ENCODE data around the gene CDC14A. TPM values are rescaled to one million over a fixed set of nuclear protein-coding genes. Genes with fewer than 3 reads are reported as not detected.
"Not testable (repeated sequence)": the region's sequence is repeated elsewhere in the genome, so short reads cannot be mapped to it uniquely, and the experiment has no call there.

CDC14A gene
- total and polyA plus RNA-seq, 8 donors, result 8.9 to 16.4 (median 14.2) TPM

- H3K27me3 ChIP-seq, result no peaks in the 10 kb centered on the region
- no peak overlapping the region for H3K27ac ChIP-seq
- ATAC-seq (no peak), DNase-seq (no peak)
- no peak for TF ChIP-seq CTCF (IDR thresholded peaks at IDR 0.05)
- peaks cover 0 to 30% of the 10 kb centered on the region in 2 donors for H3K4me1 ChIP-seq
- H3K36me3 ChIP-seq, result no peaks in the 10 kb centered on the region
- H3K9me3 ChIP-seq, result no peaks in the 10 kb centered on the region
- intact Hi-C loops (cut with DNase I), result no loop called here
- H3K4me3 ChIP-seq, result no peak overlapping the region
Observed at GRCh38 chr1:100404821-100405220, 52.5 kb downstream of the CDC14A start.

DNA sequence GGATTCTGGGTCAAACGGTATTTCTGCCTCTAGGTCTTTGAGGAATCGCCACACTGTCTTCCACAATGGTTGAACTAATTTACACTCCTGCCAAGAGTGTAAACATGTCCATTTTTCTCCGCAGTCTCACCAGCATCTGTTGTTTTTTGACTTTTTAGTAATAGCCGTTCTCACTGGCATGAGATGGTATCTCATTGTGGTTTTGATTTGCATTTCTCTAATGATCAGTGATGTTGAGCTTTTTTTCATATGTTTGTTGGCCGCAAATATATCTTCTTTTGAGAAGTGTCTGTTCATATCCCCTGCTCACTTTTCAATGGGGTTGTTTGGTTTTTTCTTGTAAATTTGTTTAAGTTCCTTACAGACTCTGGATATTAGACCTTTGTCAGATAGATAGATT, 53.6 kb downstream of the CDC14A start:
- peaks cover 0 to 19% of the 10 kb centered on the region in 2 donors for H3K4me1 ChIP-seq
- DNase-seq; H3K9me3 ChIP-seq; intact Hi-C loops (cut with DNase I); H3K27ac ChIP-seq; H3K4me3 ChIP-seq; ATAC-seq; H3K36me3 ChIP-seq; H3K27me3 ChIP-seq: not testable (repeated sequence)

GRCh38 chr1:100407390-100407789, 55.1 kb downstream of the CDC14A start:
- DNase-seq; ATAC-seq; H3K9me3 ChIP-seq; H3K4me3 ChIP-seq; H3K27me3 ChIP-seq; H3K36me3 ChIP-seq; H3K27ac ChIP-seq; H3K4me1 ChIP-seq; intact Hi-C loops (cut with DNase I): not testable (repeated sequence)

DNA sequence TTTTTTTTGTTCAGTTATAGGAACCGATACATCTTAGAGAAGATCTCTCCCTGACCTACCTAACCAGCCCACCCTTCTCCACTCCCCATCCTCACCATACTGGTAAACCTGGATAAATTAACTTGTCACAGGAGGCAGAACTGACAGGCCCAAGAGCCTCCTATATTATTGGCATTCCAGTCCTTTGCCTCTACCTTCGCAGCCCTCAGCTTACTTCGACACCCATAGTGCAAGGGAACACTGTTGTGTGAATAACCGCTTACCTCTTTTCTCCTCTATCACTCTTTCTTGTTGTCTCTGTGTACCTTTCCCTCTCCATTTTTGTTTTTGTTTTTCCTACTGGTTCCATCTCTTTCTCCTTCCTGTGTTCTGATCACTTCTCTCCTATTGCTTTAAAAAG, 58.7 kb downstream of the CDC14A start:
- Histone ChIP-seq H3K27me3 (no peaks in the 10 kb centered on the region), H3K4me3 (no peak overlapping the region), H3K36me3 (no peaks in the 10 kb centered on the region), H3K27ac (peak overlapping the region in 1 of 2 donors; percentile 45), H3K9me3 (no peaks in the 10 kb centered on the region), H3K4me1 (peaks cover 3 to 10% of the 10 kb centered on the region in 2 donors)
- intact Hi-C loops (cut with DNase I), result no loop called here
- ATAC-seq (no peak), DNase-seq (no peak)
- no peak for TF ChIP-seq CTCF (IDR thresholded peaks at IDR 0.05)

- DNase-seq (no peak), ATAC-seq (no peak)
- Histone ChIP-seq H3K36me3 (no peaks in the 10 kb centered on the region), H3K4me3 (no peak overlapping the region), H3K4me1 (peaks cover 3 to 10% of the 10 kb centered on the region in 2 donors), H3K27me3 (no peaks in the 10 kb centered on the region), H3K27ac (peak overlapping the region in 1 of 2 donors; percentile 45), H3K9me3 (no peaks in the 10 kb centered on the region)
- TF ChIP-seq CTCF (IDR thresholded peaks at IDR 0.05), result no peak
- intact Hi-C loops (cut with DNase I), result no loop called here
Observed at GRCh38 chr1:100411574-100411973, 59.3 kb downstream of the CDC14A start.

GRCh38 chr1:100413035-100413434, 60.7 kb downstream of the CDC14A start:
- no peaks in the 10 kb centered on the region for H3K36me3 ChIP-seq
- intact Hi-C loops (cut with DNase I), result no loop called here
- H3K9me3 ChIP-seq, result no peaks in the 10 kb centered on the region
- H3K27me3 ChIP-seq, result no peaks in the 10 kb centered on the region
- H3K4me3 ChIP-seq, result no peak overlapping the region
- DNase-seq (no peak), ATAC-seq (no peak)
- TF ChIP-seq CTCF (IDR thresholded peaks at IDR 0.05), result no peak
- peaks cover 3 to 10% of the 10 kb centered on the region in 2 donors for H3K4me1 ChIP-seq
- H3K27ac ChIP-seq, result peak overlapping the region in 1 of 2 donors; percentile 24

Measured in left lung (tissue), 10 donors.